Activated CD4-positive, alpha-beta T cell treated with anti-CD3 and anti-CD28 coated beads, Interleukin-2, amount 10 ng/mL, durations not matched to agents 7 days and 5 days (primary cell): ENCODE measurements around the gene GADL1. TPM values are rescaled to one million over a fixed set of nuclear protein-coding genes. Genes with fewer than 3 reads are reported as not detected.

Source experiments
- CTCF ChIA-PET: fragments of 350-600 bp; sonication (Branson Sonifier 250); formaldehyde crosslinking; loops from one replicate; lab custom pipeline; 2021; ENCODE audit warnings: antibody characterized with exemption; lab: Charles Lee
- POLR2A ChIA-PET: fragments of 350-600 bp; sonication (Branson Sonifier 250); formaldehyde crosslinking; loops from one replicate; lab custom pipeline; 2021; ENCODE audit warnings: antibody characterized with exemption; lab: Charles Lee
- DNase-seq: peaks from one replicate; pipeline ENCODE4 v3.0.0-alpha.2; 2020
- H3K27ac Mint-ChIP-seq: one replicate; pipeline ENCODE4 v1.8.0; 2021; ENCODE audit warnings: mild to moderate bottlenecking, moderate library complexity, mixed read lengths
- H3K27me3 Mint-ChIP-seq: one replicate; pipeline ENCODE4 v1.8.0; 2021; ENCODE audit warnings: mixed read lengths
- H3K36me3 Mint-ChIP-seq: one replicate; pipeline ENCODE4 v1.8.0; 2021; ENCODE audit warnings: low read depth, mixed read lengths
- H3K4me1 Mint-ChIP-seq: one replicate; pipeline ENCODE4 v1.8.0; 2021; ENCODE audit warnings: mixed read lengths
- H3K4me3 Mint-ChIP-seq: one replicate; pipeline ENCODE4 v1.8.0; 2021; ENCODE audit warnings: mild to moderate bottlenecking, moderate library complexity, mixed read lengths
- H3K9me3 Mint-ChIP-seq: one replicate; pipeline ENCODE4 v1.8.0; 2021; ENCODE audit warnings: mixed read lengths
- total RNA-seq, 2 experiments: library from RNA; stranded (reverse); gene quantifications; one replicate each; pipeline ENCODE4 v1.2.3, GENCODE V29; 2021

Gene GADL1
- total RNA-seq, 2 experiments from 2014 or later, result not detected

- no peaks in the 10 kb centered on the region for H3K36me3 Mint-ChIP-seq
- H3K4me3 Mint-ChIP-seq, result no peak overlapping the region
- ChIA-PET CTCF (no interaction called here), POLR2A (no interaction called here)
- H3K27me3 Mint-ChIP-seq, result peaks cover 2% of the 10 kb centered on the region
- no peak for DNase-seq
- no peak overlapping the region for H3K27ac Mint-ChIP-seq
- no peaks in the 10 kb centered on the region for H3K4me1 Mint-ChIP-seq
- no peaks in the 10 kb centered on the region for H3K9me3 Mint-ChIP-seq
Measured at GRCh38 chr3:30832961-30833575, 61.4 kb downstream of the GADL1 start.

- ChIA-PET CTCF (interaction anchor here (0.6 kb wide), 1 partner anchor 100 kb away, joined by 4 read pairs; no protein-coding TSS in a partner anchor), POLR2A (no interaction called here)
- Mint-ChIP-seq H3K27me3 (peaks cover 5% of the 10 kb centered on the region), H3K4me3 (no peak overlapping the region), H3K36me3 (no peaks in the 10 kb centered on the region), H3K4me1 (no peaks in the 10 kb centered on the region), H3K9me3 (no peaks in the 10 kb centered on the region), H3K27ac (no peak overlapping the region)
- no peak for DNase-seq
Measured at GRCh38 chr3:30827080-30827479, 67.4 kb downstream of the GADL1 start.

DNA sequence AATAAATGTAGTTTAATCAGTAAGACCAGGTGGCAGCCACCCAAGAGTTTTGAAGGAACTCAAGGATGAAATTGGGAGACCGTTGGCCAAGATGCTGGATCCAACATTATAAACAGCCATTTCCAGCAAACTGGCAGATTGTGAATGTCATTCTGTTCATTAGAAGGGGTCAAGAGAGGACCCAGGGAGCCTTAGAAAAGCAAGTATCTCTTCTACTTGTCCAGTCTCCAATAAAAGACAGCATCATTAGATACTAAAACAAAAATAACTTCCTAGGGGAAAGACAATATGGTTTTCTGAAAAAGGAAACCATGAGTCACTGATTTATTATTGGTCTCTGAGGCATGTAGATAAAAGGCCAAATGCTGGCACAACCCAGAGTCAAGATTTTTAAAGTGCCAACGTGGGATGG is 67.9 kb downstream of the GADL1 start:
- no peak for DNase-seq
- ChIA-PET POLR2A (no interaction called here), CTCF (interaction anchor here (0.6 kb wide), 1 partner anchor 99 kb away, joined by 4 read pairs; no protein-coding TSS in a partner anchor)
- Mint-ChIP-seq H3K4me1 (no peaks in the 10 kb centered on the region), H3K36me3 (no peaks in the 10 kb centered on the region), H3K4me3 (no peak overlapping the region), H3K27me3 (peaks cover 3% of the 10 kb centered on the region), H3K27ac (no peak overlapping the region), H3K9me3 (no peaks in the 10 kb centered on the region)

DNA sequence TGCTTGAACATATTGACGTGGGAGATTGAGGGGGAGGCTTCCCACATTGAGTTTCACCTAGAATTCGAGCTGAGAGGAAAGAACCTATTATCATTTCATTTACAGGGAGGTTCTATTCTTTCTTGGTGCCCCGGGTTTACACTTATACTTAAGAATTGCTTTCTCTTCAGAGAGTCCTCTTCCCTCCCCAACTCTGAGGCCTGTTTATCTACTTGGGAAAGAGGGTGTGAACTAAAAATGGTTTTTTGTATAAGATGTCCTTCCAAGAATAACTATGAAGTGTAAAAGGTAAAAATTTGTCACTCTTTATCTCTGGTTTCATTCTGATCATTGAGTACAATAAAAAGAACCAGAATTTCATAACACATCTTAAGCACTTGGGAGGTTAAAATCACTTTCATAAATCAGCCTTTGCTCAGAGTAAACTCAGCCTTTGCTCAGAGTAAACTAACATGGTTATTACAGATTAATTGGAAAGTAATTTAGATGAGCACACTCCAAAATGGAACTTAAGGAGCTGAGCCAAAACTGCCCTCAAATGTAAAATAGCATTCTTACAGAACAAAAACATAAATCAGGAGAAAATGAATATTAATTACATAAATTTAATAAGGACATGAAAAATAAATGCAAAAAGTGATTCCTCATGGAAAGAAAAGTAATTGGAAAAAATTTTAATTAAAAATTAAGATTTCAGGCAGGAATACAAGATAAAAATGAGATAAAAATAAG is 75.2 kb downstream of the GADL1 start:
- DNase-seq, result no peak
- CTCF ChIA-PET, result no interaction called here
- Mint-ChIP-seq H3K27me3 (peaks cover 3% of the 10 kb centered on the region), H3K9me3 (no peaks in the 10 kb centered on the region), H3K36me3 (no peaks in the 10 kb centered on the region), H3K4me3 (no peak overlapping the region), H3K27ac (no peak overlapping the region), H3K4me1 (no peaks in the 10 kb centered on the region)
- POLR2A ChIA-PET, result no interaction called here

DNA sequence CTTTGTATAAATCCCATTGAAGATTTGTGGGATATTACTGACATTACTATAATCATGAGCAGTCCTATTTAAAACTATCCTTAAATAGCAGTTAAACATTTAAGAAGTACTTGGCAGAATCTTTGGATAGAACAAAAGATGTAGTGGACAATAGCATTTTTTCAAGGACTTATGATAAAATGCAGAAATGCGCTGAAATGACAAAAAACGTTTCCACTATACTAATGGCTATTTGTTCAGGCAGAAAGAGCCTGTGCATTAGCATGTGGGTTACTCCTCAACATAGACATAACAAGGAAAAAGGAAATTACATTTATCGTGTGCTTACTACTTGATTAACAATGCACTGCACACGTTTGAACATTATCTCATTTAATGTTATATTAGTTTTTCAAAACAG is 80.7 kb downstream of the GADL1 start:
- Mint-ChIP-seq H3K27me3 (no peaks in the 10 kb centered on the region), H3K36me3 (no peaks in the 10 kb centered on the region), H3K27ac (no peak overlapping the region), H3K4me3 (no peak overlapping the region), H3K9me3 (no peaks in the 10 kb centered on the region), H3K4me1 (peaks cover 7% of the 10 kb centered on the region)
- no peak for DNase-seq
- POLR2A ChIA-PET, result no interaction called here
- CTCF ChIA-PET, result no interaction called here

DNA sequence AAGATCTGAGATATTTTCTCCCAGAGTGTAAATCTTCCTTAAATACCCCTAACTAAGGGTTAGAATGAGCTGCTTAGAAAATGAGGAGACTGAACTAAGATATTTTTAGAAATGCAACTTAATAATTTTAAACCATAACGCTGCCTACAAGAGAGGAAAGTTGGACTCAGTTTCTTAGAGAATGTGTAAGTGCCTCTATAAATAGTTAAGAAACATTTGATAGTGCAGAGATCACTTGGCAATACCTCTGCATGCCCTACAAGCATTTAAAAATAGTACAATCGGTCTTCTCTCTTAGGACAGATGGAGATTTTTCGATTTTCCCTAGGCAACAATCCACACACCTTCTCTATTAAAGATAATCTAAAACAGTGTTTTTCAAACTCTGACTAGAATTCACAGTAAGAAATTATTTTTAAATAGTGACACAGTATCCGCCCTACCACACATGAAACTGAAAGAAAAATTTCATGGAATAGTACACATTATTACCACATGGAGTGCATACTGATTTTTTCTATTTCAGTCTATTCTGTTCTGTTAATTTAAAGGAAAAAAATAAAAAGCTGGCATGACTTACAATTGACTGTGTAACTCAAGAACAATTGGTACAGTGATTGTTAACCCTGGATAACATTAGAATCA is 83.2 kb downstream of the GADL1 start:
- DNase-seq, result no peak

DNA sequence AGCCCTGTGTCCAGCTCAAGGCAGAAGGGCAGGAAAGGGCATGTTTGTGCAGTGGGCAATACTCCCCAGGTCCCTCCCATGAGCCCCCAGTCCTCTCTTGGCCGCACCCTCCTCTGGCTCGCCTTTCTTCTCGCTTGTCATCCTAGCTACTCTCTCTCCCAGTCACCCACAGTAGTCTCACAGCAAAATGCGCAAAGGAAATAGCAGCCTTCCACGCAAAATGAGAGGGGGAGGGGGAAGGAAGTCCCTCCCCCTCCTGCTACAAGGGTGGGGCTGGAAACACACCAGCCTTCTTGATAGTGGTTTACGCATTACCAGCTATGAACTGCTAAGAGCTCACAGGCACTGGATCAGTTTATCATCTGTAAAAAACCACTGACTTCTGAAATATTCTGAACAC is 83.8 kb downstream of the GADL1 start:
- no peak for DNase-seq
- POLR2A ChIA-PET, result no interaction called here
- Mint-ChIP-seq H3K4me3 (no peak overlapping the region), H3K27ac (no peak overlapping the region), H3K27me3 (no peaks in the 10 kb centered on the region), H3K4me1 (peaks cover 7% of the 10 kb centered on the region), H3K36me3 (no peaks in the 10 kb centered on the region), H3K9me3 (no peaks in the 10 kb centered on the region)
- CTCF ChIA-PET, result no interaction called here

More for the DNA sequence above, 83.2 kb downstream of the GADL1 start:
- peaks cover 7% of the 10 kb centered on the region for H3K4me1 Mint-ChIP-seq
- H3K27ac Mint-ChIP-seq, result no peak overlapping the region
- H3K27me3 Mint-ChIP-seq, result no peaks in the 10 kb centered on the region
- CTCF ChIA-PET, result no interaction called here
- H3K9me3 Mint-ChIP-seq, result no peaks in the 10 kb centered on the region
- POLR2A ChIA-PET, result no interaction called here
- no peaks in the 10 kb centered on the region for H3K36me3 Mint-ChIP-seq
- no peak overlapping the region for H3K4me3 Mint-ChIP-seq

- H3K27ac Mint-ChIP-seq, result no peak overlapping the region
- POLR2A ChIA-PET, result no interaction called here
- H3K27me3 Mint-ChIP-seq, result no peaks in the 10 kb centered on the region
- H3K4me3 Mint-ChIP-seq, result no peak overlapping the region
- peaks cover 8% of the 10 kb centered on the region for H3K4me1 Mint-ChIP-seq
- no peaks in the 10 kb centered on the region for H3K9me3 Mint-ChIP-seq
- no peak for DNase-seq
- CTCF ChIA-PET, result no interaction called here
- no peaks in the 10 kb centered on the region for H3K36me3 Mint-ChIP-seq
Measured at GRCh38 chr3:30805695-30806094, 88.8 kb downstream of the GADL1 start.

GRCh38 chr3:30804984-30805383 is 89.5 kb downstream of the GADL1 start:
- no peaks in the 10 kb centered on the region for H3K9me3 Mint-ChIP-seq
- no peak overlapping the region for H3K4me3 Mint-ChIP-seq
- peaks cover 4% of the 10 kb centered on the region for H3K4me1 Mint-ChIP-seq
- H3K27me3 Mint-ChIP-seq, result no peaks in the 10 kb centered on the region
- POLR2A ChIA-PET, result no interaction called here
- DNase-seq, result no peak
- no peaks in the 10 kb centered on the region for H3K36me3 Mint-ChIP-seq
- CTCF ChIA-PET, result no interaction called here
- H3K27ac Mint-ChIP-seq, result no peak overlapping the region

- no peaks in the 10 kb centered on the region for H3K27me3 Mint-ChIP-seq
- H3K4me1 Mint-ChIP-seq, result no peaks in the 10 kb centered on the region
- no peak overlapping the region for H3K4me3 Mint-ChIP-seq
- no peaks in the 10 kb centered on the region for H3K9me3 Mint-ChIP-seq
- ChIA-PET POLR2A (no interaction called here), CTCF (interaction anchor here (0.6 kb wide), 1 partner anchor 97 kb away, joined by 3 read pairs; no protein-coding TSS in a partner anchor)
- no peak for DNase-seq
- H3K36me3 Mint-ChIP-seq, result no peaks in the 10 kb centered on the region
- no peak overlapping the region for H3K27ac Mint-ChIP-seq
Measured at GRCh38 chr3:30795176-30795575, 99.3 kb downstream of the GADL1 start.

- Mint-ChIP-seq H3K4me1 (no peaks in the 10 kb centered on the region), H3K9me3 (peaks cover 2% of the 10 kb centered on the region), H3K27me3 (no peaks in the 10 kb centered on the region), H3K27ac (no peak overlapping the region), H3K36me3 (no peaks in the 10 kb centered on the region), H3K4me3 (no peak overlapping the region)
- CTCF ChIA-PET, result no interaction called here
- DNase-seq, result no peak
- POLR2A ChIA-PET, result no interaction called here
Measured at GRCh38 chr3:30793740-30794139, 100.7 kb downstream of the GADL1 start.

DNA sequence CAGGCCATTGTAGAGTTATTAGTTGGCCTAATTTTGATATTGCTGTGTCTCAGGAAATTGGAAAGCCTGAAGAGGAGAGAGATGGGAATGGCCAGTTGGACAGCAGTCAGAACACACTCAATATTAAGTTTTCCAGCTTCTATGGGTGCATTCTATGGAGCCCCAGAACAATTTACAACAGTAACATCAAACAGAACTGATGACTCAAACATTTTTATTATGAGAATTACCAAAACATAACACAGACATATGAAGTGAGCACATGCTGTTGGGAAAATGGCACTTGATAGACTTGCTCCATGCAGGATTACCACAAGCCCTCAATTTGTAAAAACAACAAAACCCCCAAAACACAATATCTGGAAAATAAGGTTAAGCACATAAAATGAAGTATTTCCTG is 104.3 kb downstream of the GADL1 start:
- Mint-ChIP-seq H3K4me3 (no peak overlapping the region), H3K9me3 (peaks cover 2% of the 10 kb centered on the region), H3K4me1 (peaks cover 3% of the 10 kb centered on the region), H3K27me3 (no peaks in the 10 kb centered on the region), H3K36me3 (no peaks in the 10 kb centered on the region), H3K27ac (no peak overlapping the region)
- POLR2A ChIA-PET, result no interaction called here
- CTCF ChIA-PET, result no interaction called here
- DNase-seq, result no peak

- Mint-ChIP-seq H3K36me3 (no peaks in the 10 kb centered on the region), H3K9me3 (peaks cover 2% of the 10 kb centered on the region)
Measured at GRCh38 chr3:30786365-30786764, 108.1 kb downstream of the GADL1 start.

More at GRCh38 chr3:30786365-30786764, 108.1 kb downstream of the GADL1 start:
- DNase-seq, result no peak
- Mint-ChIP-seq H3K4me3 (no peak overlapping the region), H3K4me1 (peaks cover 3% of the 10 kb centered on the region), H3K27ac (no peak overlapping the region), H3K27me3 (peaks cover 7% of the 10 kb centered on the region)
- ChIA-PET CTCF (no interaction called here), POLR2A (no interaction called here)
